Measurements from ENCODE around the gene GEMIN2. TPM values are rescaled to one million over a fixed set of nuclear protein-coding genes. Genes with fewer than 3 reads are reported as not detected.
"Not testable (repeated sequence)": the region's sequence is repeated elsewhere in the genome, so short reads cannot be mapped to it uniquely, and the experiment has no call there.

Gene GEMIN2
- polyA plus RNA-seq, 1 donor = 19.5 TPM

DNA sequence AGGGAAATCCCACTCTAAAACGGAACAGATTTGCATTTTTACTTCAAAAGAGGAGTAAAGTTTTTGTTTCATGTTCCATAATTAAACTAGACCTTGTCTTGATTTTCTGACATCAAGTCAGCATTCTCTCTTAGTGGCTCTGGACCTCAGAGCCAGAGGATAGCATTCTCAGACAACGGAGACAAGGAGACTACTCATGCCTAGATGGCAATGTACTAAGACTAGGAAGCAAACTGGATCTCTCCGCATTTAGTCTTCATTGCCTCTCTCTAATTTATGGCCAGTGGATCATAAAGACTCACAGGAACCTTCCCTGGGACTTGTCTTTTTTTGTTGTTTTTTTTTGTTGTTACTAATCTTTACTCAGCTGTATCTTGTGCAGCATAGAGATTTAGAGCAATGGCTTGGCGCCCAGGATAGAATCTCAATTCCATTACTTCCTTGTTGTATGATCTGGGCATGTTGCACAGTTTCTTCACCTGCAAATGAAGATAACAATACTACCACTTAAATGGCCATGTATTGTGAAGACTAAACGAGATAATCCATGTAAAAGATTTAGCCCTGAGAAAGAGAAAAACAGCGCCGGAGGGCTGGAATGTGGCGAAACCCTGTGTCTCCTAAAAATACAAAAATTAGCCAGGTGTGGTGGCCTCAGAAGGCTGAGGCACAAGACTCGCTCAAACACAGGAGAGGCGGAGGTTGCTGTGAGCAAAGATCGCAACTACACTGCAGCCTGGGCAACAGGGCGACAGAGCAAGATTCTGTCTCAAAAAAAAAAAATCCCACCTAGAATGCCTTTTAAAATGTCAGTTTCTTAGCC is 4.0 kb upstream of the GEMIN2 start:
- no peak for DNase-seq

DNA sequence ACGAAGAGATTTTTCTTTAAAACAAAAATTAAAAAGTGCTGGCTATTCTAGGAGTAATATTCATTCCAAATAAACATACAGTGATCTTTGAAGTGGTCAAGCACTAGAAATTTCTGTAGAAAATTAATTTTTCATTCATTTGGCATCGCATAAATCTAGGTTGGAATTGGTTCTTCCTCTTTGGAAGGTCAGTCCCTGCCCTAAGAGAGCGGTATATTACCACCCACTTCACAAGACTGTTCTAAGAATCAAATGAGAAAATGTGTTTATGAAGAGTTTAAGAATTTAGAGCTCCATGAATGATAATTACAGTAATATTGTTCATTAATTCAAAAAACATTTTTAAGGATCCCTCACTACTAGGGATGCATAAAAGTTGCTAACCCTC is 444 bp upstream of the GEMIN2 start:
- no peak for DNase-seq

DNA sequence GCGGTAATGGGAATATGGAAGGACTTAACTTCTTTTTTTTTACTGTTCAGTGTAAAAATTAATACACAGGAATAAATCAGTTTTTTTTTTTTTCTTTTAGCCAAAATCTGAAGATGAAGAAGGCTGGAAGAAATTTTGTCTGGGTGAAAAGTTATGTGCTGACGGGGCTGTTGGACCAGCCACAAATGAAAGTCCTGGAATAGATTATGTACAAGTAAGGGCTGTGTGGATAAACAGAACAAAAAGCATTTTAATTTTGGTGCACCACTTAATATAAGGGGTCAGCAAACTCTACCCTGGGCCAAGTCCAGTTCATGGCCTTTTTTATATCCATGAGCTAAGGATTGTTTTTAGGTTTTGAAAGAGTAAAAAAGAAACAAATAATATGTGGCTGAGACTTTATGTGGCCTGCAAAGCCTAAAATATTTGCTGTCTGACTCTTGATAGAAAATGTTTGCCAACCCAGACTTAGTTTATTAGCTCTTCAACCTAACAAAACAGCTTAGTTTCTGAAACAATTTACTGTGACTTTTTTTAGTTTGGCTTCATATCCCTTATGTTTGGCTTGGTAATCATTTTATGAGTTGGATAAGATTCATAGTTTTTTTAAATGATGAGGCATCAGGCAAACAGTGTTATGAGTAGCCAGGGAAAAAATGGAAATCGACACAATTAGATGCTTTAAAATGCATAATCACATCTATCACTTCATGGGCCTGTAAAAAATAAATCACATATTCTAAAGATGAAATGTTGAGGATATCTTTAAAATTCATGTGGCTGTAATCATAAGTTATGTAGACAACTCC is 8.4 kb downstream of the GEMIN2 start:
- DNase-seq = no peak

DNA sequence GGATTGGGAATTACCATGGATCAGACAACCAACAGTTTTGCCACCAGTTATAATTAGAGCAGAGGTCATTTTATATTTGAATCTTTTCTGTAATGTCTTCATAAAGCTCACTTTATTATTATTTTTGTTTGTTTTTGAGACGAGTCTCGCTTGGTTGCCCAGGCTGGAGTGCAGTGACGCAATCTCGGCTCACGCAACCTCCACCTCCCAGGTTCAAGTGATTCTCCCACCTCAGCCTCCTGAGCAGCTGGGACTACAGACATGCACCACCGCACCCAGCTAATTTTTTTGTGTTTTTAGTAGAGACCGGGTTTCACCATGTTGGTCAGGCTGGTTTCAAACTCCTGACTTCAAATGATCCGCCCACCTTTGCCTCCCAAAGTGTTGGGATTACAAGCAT is 23.7 kb downstream of the GEMIN2 start:
- not testable (repeated sequence) for DNase-seq

DNA sequence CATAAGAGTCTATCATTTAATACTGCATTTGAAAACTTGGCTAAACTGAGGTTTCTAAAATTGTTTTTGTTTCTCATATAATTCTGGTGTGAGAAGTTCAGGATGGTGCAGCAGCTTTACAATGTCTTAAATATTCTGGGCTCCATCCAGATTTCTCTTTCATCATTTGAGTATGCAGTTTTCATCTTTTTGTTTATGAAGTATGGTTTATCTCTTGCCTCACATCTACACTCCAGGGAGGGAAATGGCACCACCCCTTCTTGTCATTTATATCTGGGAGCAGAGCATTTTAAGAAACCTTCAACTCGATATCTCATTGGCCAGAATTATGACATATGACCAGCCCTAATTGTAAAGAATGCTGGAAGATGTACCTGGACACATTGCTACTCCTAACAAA is 24.3 kb downstream of the GEMIN2 start:
- no peak for DNase-seq

DNA sequence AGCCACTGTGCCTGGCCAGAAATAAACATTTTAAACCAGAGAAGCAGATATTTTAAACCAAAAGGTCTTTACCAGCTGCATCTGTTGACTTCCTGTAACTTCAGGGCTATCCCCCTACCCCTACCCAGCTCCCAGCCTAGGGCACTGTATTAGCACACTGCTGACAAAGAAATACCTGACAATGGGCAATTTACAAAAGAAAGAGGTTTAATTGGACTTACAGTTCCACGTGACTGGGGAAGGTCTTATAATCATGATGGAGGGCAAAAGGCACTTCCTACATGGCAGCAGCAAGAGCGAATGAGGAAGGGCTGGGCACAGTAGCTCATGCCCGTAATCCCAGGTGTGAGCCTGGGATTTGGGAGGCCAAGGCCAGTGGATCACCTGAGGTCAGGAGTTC is 26.0 kb downstream of the GEMIN2 start:
- DNase-seq = no peak

DNA sequence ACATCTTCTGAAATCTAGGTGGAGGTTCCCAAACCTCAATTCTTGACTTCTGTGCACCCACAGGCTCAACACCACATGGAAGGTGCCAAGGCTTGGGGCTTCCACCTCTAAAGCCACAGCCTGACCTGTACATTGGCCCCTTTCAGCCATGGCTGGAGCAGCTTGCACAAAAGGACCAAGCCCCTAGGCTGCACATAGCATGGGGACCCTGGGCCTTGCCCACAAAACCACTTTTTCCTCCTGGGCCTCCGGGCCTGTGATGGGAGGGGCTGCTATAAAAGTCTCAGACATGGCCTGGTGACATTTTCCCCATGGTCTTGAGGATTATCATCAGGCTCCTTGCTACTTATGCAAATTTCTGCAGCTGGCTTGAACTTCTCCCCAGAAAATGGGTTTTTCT is 27.5 kb downstream of the GEMIN2 start:
- DNase-seq = not testable (repeated sequence)

DNA sequence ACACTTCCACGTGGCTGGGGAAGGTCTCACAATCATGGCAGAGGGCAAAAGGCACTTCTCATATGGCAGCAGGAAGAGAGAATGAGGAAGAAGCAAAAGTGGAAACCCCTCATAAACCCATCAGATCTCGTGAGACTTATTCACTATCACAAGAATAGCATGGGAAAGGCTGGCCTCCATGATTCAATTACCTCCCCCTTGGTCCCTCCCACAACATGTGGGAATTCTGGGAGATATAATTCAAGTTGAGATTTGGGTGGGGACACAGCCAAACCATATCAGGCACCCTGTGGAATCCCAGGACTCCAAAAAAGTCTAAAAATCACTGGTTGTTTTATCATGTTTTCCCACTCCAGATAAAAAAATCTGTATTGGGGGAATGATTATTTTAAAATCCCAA is 29.1 kb downstream of the GEMIN2 start:
- DNase-seq = not testable (repeated sequence)

DNA sequence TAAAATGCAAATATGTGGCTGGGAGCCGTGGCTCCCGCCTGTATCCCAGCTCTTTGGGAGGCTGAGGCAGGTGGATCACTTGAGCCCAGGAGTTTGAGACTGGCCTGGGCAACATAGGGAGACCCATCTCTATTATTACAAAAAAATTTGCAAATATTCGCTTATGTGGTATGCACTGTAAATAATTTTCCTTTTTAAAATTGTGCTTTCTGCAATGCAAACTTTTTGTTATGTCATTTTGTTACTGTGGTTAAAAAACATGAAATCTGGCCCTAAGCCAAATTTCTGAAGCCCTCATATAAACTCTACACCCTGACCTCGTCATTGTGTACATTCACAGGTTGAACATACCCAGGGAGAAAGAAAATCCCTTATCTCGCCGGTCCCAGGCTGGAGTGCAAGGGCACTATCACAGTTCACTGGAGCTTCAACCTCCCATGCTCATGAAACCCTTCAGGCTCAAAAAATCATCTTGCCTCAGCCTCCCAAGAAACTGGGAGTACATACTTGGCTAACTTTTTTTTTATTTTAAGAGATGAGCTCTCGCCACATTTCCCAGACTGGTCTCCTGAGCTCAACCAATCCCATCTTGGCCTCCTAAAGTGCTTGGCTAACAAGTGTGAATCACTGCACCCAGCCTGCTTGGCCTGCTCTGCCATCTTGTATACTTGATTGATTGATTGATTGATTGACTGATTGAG is 31.3 kb downstream of the GEMIN2 start:
- DNase-seq = no peak

DNA sequence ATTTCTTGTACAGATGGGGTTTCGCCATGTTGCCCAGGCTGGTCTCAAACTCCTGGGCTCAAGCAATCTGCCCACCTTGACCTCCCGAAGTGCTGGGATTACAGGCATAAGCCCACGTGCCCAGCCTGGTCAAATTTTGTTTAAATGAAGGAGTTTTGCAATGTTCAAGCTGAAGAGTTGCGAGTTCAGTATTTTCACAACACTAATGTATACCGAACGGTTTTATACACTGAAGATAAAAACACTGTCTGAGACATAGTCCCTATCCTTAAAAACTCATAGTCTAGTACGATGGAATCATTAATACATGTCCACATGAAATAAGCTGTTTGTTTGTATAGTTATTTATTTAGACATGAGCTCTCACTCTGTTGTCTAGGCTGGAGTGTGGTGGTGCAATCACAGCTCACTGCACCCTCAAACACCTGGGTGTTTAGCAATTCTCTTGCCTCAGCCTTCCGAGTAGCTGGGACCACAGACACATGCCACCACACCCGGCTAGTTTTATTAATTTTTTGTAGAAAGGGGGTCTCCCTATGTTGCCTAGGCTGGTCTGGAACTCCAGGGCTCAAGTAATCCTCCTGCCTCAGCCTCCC is 40.6 kb downstream of the GEMIN2 start:
- no peak for DNase-seq

DNA sequence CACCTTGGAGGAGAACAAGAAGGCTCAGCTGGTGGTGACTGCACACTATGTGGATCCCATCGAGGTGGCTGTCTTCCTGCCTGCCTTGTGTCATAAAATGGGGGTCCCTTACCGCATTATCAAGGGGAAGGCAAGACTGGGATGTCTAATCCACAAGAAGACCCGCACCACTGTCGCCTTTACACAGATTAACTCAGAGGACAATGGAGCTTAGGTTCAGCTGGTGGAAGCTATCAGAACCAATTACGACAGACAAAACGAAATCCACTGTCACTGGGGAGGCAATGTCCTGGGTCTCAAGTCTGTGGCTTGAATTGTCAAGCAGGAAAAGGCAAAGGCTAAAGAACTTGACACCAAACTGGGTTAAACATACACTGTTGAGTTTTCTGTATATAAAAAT is 43.4 kb downstream of the GEMIN2 start:
- DNase-seq = no peak

DNA sequence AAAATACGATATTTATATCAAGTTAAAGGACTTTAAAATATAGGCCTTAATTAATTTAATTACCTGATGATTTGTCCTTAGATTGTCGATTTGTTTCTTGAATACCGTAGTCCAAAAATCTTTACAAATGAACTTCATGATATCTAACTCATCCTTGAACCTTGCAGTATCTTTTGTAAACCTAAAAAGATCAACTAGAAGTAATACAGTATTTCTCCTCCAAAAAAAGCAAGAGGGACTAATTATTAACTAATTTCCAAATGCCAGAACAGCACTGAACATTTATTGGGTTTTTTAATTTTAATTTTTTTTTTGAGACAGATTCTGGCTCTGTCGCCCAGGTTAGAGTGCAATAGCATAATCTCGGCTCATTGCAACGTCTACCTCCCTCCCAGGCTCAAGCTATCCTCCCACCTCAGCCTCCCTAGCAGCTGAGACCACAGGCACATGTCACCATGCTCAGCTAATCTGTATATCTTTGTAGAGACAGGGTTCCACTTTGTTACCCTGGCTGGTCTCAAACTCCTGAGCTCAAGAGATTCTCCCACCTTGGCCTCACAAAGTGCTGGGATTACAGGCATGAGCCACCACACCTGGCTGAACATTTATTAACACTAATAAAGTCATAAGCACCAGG is 44.2 kb downstream of the GEMIN2 start:
- no peak for DNase-seq

DNA sequence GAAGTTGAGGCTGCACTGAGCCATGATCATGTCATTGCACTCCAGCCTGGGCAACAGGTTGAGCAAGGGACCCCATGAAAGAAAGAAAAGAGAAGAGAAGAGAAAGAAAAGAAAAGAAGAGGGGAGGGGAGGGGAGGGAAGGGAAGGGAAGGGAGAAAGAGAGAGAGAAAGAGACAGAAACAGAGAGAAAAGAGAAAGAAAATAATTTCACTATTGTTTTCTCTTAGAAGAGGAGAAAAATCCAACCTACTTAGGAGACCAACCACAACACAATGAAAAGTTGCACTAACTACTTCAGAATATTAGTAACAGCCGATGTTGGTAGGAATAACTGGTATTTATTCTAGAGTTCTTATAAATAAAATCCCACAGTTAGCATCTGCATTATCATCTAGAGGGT is 46.4 kb downstream of the GEMIN2 start:
- DNase-seq = no peak

DNA sequence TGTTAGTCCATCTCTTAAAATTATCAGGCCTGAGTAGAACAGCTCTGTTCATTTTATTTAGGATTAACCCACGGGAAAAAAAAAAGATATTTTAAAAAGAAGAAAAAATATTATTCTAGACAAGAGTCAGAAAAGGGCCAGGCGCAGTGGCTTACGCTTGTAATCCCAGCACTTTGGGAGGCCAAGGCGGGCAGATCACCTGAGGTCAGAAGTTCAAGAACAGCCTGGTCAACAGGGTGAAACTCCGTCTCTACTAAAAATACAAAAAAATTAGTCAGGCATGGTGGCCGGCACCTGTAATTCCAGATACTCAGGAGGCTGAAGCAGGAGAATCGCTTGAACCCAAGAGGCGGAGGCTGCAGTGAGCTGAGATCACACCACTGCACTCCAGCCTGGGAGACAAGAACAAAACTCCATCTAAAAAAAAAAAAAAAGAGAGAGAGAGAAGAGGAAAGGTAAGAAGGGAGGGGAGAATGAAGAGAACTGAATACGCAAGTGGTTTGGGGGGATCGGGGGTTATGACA is 53.7 kb downstream of the GEMIN2 start:
- not testable (repeated sequence) for DNase-seq

DNA sequence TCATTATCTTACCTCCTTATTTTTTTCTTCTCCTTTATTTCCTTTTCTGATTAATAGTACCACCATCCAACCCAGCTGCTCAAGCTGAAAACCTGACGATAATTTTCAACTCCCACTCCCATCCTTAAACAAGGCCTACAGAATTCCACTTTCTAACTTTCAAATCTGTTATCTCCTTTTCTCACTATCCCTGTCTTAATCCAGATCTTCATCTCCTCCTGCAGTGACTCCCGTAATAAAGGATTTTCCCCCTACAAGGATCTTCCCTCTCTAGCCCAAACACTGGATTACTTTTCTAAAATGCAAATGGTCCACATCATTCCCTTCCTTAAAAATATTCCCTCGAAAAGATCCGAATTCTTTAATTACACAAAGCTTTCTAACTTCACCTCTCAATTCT is 54.5 kb downstream of the GEMIN2 start:
- DNase-seq = no peak

DNA sequence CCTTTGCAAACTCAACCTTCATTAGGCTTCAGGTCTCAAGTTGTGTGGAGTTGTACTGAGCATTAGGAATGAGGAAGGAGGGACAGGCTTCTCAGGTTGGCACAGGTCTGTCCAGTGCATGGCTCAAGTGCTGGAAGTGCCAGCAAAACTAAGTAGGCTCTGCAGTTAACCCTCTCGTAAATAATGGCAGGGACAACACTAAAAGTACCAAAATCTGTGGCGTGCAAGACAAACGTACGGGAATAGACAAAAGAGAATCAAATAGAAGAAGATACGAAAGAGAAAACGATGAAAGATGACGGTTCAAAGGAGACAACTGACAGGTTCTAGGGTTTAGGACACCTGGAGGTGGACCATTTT is 55.4 kb downstream of the GEMIN2 start:
- DNase-seq = peak; percentile 11

DNA sequence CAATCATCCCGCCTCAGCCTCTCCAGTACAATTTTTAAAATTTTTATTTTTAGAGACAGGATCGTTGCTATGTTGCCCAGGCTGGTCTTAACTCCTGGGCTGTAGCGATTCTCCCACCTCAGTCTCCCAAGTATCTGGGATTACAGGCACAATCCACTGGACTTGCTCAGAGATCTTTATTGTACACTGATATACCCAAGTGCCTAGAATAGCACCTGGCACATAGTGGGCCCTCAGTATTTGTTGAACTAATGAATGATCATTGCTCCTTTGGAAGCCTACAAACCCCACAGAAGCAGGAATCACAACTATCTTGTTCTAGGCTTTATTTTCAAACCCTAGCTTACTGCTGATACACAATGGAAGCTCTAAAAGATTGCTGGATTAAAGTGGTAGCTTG is 59.1 kb downstream of the GEMIN2 start:
- DNase-seq = no peak

DNA sequence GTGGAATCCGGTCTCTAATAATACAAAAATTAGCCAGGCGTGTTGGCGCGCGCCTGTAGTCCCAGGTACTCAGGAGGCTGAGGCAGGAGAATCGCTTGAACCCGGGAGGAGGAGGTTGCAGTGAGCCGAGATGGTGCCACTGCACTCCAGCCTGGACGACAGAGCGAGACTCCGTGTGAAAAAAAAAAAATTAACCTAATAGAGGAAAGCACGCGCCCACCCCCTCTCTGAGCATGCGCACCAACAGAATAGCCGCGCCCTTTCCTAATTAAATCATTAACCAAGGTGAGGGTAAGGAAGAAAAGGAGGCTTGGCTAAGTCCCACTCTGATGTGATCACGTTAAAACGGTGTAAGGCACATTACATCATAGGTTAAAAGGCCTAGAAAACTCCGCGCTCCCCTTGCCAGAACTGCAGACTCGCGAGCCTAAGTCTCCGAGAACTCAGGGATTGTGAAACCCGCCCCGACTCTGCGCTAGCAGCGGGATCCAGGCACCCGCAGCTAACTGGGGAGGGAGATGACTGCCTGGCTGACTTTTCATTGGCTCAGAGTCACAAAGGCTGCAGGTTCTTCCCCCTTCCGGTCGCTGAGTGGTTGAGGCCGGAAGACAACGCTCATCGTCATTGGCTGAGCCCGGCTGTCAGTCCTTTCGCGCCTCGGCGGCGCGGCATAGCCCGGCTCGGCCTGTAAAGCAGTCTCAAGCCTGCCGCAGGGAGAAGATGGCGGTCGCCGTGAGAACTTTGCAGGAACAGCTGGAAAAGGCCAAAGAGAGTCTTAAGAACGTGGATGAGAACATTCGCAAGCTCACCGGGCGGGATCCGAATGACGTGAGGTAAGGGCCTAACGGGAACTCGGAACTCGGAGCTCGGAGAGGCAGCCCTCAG is 60.7 kb downstream of the GEMIN2 start, which contains the start of gene PNN:
PNN (plus strand) TSS at position 695 of the 885 bp plus-strand sequence; CDS start at position 721, 26 bp downstream.
- DNase-seq = peak; percentile 99

DNA sequence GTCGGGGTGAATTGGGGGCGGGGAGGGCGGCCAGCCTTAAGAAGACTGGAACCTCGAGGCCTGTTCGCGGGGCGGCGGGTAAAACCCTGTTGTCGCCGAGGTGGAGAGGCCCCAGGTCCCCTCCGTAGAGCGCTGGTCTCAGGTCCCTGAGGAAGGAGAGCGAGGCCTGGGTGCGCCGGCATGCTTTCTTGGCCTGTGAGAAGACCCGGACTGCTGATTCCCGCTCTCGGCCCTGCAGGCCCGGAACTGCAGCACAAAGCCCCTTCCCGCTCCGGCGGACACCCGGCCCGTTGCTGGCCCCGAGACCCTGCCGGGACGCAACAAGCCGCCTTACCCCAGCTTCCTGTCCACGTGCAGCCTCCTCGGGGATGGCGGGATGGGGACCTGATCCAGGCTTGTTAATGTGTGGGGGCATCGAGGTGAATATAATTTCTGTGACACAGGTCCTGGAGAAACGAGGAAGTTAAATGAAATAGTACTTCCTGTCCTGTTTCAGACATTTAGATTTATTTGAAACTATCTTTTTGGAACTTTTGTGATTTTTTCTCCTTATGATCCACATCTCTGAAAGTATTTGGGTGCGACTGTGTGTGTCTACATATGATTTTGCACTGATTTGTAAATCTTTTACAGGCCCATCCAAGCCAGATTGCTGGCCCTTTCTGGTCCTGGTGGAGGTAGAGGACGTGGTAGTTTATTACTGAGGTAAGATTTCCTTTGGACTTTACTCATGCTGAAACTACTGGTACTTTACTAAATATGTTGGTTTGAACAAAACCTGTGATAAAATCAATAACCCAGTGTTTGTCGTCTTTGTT is 61.5 kb downstream of the GEMIN2 start:
- DNase-seq = no peak

Data from hindlimb muscle (tissue), 1 donor.